Renal cortical epithelial cell (primary cell): ENCODE results near the gene CMTM8. TPM values are rescaled to one million over a fixed set of nuclear protein-coding genes. Genes with fewer than 3 reads are reported as not detected.
A peak's percentile ranks its signal among the peaks of the same experiment; 100 is the strongest.

Experiments used
- DNase-seq: peaks from one replicate; pipeline ENCODE4 v3.0.0-alpha.2; 2011; ENCODE audit warnings: low read depth
- total RNA-seq: library from RNA; depleted of rRNA; stranded (reverse); fragments of >200 nt; gene quantifications from 2 replicates; pipeline ENCODE4 v1.2.3, GENCODE V29; 2014

The CMTM8 gene
- total RNA-seq, 1 donor from 2014 or later, result 2.6 TPM

DNA sequence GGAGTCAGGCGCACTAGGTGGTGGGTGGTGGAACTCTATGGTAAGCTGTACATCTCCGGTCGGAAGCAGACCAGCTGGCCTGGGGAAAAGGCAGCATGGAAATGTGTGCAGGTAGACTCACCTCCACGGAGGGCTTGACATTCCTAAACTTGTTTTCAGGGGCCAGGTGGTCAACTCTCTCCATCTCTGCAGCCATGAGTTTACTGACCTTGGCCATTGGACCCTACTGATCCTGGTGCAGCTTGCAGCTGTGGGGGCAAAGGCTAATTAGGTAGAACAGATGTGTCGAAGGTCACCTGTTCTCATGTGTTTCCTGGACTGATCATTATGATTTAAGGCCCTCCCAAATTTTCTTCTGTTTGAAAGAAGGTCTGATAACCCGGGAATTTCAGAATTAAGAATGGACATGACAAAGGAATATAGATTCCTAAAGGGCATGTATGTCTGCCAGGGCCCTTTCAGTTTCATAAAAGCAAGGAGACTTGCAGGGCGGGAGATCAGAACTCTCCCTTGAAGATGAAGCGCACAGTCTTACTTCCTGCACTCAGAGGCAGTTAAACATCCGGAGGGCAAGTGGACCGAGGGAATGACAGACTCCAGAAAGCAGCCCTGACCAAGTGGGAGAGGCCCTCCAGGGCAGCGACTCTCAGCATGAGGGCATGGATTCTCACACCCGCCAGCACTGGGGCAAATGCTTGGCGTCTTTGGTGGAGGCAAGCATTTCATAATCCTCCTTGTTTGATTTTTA is 97.1 kb downstream of the CMTM8 start:
- no peak for DNase-seq

DNA sequence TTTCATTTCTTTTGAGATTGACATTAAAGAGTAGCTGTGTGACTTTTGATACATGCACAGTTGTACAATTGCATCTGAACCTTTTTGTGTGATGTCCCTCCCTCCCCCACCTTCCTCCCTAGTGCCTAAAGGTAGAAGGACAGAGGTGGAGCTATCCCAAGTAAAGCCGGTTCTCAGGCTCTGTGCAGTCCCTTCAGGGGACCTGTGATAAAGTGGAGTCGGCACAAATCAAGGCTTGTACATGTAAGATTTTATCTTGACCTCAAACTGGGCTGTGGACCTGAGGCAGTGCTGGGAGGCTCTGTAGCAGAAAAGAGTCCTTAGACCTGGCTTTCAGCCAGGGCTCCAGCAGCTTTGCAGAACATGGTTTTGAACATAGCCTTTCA is 97.6 kb downstream of the CMTM8 start:
- DNase-seq, result no peak

DNA sequence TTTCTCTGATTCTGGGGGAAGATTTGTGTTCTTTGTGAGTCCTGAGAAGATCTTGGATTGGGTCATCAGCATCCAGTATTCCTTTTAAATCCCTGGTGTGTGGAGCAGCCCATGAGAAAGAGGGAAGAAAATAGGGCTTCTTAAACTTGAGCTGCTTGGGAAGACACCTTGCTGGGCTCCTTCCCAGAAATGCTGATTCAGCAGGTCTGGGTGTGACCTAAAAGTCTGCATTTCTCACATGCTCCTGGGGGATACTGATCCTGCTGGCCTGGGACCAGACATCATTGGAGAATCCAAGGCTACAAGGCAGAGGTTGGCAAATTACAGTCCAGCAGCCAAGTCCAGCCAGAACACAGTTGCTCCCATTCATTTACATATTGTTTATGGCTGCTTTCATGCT is 99.0 kb downstream of the CMTM8 start:
- DNase-seq, result no peak

DNA sequence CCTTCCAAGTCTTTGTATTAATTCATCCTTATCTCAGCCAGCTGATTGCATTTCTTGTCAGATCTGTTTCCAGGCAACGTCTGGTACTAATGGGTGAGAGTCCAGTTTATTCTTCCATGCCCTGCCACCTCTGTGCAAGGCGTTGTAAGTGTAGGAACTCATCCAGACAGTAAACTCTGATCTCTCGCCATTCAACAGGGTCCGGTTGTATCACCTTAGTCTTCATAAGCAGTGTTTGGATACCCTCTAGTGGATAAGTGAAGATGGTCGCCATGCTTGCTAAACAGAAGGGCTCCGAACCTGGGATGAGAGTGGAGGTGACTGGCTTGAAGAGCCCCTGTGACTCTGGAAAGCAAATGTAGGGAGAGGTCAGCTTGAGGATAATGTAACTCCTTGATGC is 101.6 kb downstream of the CMTM8 start:
- peak; percentile 64 for DNase-seq

DNA sequence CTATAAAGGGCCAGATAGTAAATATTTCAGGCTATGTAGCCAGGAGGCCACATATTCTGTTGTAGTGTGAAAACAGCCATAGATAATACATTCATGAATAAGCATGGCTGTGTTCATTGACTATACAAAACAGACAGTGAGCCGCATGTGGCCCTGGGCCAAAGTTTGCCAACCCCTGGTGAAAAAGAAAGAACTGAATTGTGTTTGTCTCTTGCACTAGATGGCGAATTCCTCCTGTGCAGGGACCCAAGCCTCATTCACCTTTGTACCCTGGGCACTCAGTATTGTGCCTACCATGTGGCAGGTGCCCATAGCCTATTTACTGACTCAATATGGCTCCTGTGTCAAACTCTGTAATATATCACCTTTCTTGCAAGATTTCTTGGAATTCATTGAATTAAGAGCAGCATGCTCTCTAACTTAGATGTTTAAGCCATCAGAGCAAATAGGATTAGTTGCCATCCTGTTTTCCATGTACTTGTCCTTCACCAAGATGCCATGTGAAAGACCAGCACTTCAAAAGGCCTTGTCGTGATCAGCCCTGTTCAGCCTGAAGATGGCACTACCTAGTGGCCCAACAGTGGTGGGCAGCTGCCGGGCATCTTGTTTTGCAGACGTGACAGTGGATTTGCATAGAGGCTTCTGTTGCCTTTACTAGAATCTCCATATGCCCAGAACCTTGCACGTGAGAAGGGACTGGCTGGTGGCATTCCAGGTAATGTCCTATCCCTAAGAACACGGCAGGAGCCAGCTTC is 102.3 kb downstream of the CMTM8 start:
- peak; percentile 38 for DNase-seq

DNA sequence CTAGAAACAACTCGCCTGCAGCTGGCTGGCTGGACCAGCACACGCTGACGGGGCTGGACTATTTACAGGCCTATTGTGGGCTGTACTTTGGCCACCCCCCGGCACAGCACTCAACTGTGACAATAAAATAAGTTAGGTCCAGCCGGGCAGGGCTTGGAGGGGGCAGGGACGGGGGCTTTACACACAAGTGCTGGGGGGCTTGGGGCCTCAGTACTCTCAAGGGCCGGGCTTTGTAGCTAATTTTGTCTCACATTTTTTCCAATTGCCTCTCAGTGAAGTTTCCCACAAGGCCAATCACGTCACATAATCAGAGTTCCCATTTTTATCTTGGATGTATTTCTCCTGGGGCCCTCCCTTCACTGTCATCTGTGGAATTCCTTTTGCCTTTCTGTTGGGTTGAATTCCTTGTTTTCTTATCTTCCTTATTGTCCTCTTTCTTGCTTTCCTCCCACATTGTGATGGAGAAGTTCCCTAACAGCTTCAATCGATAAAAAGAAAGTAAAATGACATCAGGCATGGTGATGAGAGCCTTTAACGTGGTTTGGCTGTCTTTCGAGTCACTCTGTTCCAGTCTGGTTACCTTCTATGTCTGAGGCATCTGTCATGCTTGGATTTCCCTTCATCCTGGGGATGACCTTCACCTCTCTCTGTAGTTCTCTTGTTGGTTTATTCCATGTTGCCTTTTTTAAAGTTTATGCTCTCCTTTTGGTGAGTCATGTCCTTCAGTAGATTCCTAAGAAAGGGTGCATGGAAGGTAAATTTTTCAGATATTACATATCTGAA is 109.1 kb downstream of the CMTM8 start:
- peak; percentile 41 for DNase-seq

DNA sequence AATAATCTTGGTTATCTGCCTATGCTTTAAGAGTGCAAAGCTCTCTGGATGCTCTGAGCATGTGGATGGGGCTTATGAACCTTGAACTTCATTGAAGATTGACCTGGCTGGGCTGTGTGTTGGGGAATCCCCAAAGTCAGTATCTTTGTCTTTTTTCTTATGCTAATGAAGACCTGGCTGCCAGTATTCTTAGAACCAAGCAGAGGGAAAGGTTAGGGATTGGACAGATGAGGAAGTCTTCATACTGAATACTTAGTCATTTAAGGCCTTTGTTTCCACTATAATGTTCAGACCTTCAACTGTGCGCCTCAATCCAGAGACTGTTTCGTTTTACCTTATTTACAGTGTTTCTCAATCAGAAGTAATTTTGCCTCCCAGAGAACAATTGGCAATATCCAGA is 110.7 kb downstream of the CMTM8 start:
- DNase-seq, result no peak

DNA sequence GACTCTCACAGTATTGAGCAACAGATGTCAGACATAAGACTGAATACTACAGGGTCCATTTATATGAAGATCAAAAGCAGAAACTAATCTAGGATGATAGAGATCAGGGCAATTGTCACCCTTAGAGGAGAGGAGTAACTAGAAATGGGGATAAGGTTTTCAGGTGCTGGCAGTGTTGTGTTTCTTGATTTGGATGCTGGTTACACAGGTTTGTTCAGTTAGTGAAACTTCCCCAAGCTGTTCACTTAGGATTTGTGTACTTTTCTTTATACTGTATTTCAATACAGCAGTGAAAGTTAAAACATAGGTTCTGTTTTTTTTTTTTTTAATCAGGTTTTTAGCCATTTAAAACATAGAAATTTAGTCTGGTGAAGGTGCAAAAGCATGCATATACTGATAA is 114.1 kb downstream of the CMTM8 start:
- no peak for DNase-seq

DNA sequence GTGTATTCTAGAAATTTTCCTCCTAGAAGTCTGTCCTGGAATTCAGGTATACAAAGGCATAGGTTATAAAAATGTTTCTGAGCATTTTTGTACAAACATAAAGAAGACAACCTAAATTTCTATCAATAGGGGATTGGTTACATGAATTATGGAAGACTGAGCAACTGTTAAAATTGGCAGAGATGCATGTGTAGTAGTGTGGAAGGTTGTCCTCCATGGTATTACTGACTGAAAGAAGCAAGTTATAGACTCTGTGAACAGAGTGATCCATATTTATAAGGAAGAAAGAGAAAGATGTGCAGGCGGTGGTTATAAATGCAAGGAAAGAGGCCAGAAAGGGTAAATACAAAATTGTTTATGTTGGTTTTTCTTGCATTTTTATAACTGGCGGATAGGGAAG is 114.9 kb downstream of the CMTM8 start:
- no peak for DNase-seq

DNA sequence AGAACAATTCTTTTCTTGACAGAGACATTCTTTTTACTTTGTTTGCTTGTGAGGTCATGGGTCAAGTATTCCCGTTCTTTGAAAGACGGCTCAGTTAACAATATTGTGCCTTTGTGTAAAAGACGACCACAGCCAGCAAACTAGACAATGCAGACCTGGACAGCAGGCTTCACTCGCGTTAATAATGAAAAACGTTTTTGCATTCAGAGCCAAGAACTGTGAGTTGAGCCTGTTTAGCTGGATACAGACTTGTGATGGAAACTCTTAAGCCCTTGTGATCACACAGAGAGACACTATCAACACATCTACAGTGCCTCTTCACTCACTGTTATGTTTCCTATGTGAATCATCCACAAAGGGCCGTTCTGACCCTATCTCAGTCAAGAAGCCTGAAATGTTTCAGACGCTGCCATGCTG is 115.9 kb downstream of the CMTM8 start:
- peak; percentile 48 for DNase-seq

DNA sequence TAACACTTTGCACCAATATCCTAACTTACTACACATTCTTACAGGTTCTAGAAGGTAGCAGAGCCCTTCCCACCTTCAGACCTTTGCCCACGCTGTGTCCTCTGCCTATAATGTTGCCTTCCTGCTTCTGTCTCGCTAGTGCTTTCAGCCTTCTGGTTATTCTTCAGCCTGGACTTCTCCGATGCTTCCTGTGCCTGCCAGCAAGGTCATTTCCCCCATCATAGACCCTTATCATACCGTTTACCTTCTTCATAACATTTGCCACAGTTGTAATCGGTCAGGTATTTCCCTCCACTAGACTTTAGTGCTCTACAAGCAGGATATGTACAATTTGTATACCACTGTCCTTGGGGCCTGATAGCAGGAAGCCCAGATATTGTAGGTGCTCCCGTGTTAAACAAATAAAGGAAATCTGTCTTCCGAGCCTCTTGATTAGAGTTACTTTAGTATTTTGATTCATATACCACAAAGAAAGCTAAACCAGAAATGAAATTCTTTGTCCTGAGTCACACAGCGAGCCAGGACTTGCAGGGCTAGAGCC is 117.3 kb downstream of the CMTM8 start:
- DNase-seq, result no peak

DNA sequence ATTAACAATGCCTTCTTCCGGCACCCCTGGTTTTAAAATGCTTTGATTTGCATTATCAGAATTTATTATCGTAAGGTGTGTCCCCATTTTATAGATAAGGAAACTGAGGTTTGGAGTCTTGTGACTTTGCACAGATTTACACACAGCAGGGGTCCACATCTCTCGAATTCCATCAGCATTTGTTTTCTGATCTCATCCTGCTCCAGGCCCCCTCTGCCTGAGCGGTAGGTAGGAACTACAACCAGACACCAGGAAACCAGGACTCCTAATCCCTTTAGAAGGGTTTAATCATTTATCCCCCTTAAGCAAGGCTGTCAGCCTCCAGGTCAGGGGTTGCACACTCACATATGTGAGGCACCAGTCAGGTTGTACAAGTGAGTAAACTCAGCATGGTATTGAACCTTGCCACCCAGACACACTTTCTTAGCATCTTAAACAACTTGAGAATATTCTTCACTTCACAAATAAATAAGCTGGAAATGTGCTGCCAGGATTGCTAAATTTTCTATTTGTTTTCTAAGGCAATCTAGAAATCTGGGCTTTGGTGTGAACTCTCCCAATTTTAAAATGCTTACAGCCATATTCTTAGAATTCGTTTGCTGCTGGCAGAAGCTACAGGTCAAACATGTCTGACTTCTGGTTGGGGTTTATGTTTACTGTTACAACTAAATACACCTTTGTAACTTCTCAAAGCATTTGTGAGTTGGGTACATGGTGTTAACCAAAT is 121.4 kb downstream of the CMTM8 start:
- peak; percentile 43 for DNase-seq

DNA sequence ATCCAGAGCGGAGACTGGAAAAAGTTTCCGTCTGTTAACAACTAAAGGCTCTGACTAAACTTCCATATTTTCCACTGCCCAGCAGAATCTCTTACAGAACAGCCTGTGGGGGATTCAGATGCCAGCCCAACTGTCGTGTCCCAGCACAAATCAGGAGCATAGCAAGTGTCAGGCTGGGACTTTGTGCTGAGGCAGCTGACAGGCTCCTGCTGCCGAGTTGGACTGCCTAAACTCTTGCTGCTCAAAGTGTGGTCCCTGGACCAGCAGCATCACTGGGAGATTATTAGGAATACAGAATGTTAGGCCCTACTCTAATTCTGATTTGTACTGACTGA is 122.0 kb downstream of the CMTM8 start:
- DNase-seq, result no peak

DNA sequence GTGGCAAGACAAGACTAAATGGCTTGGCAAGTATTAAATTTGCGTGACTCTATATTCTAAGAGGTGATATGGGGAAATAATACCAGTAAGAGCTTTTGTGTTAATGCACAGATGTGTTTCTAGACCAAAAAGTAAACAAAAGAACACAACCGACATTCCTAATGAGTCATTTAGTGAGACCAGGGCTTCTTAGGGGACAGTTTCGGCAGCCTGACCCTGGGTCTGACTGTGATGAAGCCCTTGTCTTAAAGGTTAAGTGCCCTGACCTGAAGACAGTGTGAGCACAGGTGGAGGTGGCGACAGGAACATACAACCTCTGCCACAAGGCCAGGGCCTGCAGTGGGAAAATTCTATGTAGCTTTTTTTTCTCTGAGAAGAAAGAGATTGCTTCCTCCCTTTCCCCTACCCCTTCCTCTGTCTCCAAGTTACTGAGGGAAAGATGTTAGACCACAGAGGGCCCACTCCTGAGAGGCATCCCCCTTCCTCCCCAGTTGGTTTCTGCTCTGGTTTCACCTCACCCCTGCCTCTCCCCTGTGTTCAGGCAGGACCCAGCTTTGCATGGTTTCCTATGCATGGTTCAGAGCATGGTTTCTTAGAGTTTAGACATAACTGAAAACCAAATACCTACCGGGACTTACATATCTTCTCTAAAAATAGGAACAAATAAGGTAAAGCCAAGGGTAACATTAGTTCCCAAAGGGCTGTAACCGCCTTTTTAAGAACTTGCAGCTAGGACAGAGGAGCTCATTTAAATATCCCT is 128.3 kb downstream of the CMTM8 start:
- no peak for DNase-seq

DNA sequence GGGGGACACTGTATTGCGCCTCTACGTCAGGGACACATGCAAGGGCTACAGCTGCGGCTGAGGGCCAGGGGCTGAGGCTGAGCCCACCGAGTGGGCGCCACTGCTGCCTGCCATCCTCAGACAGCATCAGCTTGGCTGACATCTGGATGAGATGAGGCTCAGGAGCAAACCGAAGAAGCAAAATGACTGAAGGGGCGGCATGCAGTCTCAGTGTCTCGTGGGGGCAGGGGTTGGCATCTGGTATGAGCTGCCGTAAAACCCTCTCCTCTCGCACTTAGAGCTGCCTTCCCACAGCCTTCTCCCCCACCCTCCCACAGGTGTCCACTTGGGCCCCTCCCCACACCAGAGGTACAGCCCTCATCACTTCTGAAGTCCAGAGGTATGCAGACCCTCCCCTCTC is 129.0 kb downstream of the CMTM8 start:
- no peak for DNase-seq

DNA sequence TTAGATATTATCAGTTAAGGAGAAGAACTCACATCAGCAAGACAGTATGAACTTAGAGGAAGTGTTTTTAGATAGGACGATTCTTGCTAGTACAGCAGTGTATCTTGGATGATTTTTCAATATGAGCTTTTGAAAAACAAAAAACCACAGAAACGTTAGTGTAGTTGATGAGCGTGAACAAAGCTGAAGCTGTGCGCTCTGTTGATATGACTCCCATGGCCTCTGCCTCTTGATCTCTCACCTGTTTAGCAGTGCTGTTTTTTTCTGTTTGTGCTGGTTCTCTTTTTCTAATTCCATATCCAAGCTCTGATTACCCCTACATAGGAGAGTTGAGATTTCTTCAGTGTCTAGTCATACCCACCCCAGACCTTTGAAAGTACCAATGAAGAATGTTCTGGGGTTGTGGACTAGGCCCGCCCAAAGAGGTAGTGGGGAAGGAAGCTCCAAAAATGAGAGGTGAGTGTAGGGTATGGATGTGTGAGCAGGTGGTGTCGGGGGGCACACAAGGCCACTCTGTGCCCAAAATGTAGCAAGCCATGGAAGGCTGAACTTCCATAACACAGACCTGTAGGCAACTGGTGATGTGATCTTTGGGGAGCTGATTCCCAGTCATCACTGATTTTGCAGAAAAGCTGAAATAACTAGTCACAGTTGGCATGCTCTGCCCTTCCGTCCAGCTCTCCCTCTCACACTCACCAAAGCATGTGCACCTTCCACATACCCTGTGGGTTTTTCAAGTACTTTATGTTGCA is 133.2 kb downstream of the CMTM8 start:
- no peak for DNase-seq

DNA sequence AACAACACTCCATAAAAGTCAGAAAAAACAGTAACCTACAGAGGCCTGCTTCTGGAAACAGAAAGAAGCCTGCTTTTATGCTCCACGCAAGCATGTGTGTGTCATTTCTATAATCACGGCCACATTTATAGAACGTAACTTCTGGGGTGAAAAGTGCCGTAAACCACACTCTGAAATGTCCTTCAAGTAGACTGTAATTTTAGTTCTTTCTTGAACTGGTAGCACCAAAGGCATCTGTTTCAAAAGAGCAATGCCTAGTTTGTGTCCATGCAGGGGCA is 133.7 kb downstream of the CMTM8 start:
- DNase-seq, result no peak

DNA sequence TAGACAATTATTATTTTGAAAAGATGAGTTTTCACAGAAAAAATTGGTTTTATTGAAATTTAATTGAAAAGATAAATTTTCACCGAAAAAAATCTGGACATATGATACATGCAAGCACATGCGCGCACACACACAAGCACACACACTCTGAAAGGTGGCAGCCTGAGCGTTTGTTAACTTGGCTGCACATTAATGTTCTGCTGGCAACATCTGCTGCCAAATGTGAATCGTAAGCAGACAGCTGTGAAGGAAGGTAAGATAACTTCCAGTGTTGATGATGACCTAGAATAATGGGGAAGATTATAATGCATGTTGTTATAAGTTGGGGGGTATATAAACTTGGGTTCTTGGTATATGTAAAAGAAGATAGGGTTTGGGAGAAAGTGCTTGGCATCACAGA is 134.8 kb downstream of the CMTM8 start:
- DNase-seq, result no peak

DNA sequence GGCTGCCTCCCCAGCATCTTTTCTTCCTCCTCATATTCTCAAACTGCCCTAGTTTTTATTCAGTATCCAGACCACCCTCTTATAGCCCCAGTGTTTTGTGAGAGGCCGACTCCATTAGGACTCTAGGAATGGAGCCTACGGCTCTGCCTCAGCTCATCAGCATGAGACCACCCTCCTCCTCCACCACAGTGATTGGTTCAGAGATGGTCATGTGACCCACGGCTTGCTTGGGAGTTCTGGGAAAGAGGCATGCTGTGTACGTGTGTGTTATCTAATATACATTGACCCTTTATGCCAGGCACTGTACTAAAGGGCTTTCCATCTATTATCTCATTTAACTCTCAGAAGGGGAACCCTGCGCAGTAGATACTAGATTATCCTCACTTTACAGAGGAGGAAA is 135.4 kb downstream of the CMTM8 start:
- DNase-seq, result no peak

DNA sequence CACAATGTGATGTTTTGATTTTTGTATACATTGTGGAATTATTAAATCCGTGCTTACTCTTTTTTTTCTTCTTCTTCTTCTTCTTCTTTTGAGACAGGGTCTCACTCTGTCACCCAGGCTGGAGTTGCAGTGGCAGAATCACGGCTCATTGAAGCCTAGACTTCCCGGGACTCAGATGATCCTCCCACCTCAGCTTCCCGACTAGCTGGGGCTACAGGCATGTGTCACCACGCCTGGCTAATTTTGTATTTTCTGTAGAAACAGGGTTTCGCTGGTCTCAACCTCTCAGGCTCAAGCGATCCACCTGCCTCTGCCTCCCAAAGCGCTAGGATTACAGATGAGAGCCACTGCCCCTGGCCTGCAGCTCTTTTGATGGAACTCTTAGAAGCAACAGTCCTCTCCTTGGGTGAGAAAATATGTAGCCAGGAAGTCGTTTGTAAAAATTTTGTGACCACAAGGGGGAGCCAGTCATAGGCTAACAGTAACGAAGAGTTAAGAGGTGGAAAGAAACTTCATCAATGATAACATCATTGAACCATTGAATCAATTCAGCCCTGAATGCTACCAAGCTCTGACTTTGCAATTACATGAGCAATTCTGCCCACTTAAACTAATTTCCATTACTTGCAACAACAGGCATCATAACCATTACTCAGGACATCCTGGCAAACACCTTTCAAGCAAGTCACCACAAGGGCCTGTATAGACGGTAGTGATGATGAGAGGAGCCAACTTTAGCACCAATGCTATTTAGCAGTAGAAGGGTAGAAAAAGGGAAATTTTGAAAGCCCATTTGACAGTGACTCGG is 136.5 kb downstream of the CMTM8 start:
- peak; percentile 81 for DNase-seq
